GM12874 (cell line): ENCODE results near the gene RNF157.

Experiments
- TF ChIP-seq, protein P1 (sequence below): IDR thresholded peaks from 2 replicates; pipeline ENCODE4 v1.5.1; 2011; ENCODE audit warnings: low read depth, mild to moderate bottlenecking, control low read depth, low read length, moderate library complexity; ENCODE audit not compliant: insufficient read depth

Gene RNF157

DNA sequence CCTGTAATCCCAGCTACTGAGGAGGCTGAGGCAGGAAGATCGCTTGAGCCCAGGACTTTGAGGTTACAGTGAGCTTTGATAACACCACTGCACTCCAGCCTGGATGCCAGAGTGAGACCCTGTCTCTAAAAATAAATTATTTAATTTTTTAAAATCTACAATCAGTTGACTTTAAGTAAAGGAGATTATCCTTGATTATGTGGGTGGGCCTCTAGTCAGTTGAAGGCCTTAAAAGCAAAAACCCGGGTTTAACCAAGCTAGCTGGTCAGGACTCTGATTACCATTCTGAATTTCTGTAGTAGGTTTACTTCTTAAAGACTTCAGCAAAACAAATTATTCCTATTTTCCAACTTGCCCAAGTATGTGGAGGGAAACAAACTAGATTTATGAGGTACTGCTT is 4.4 kb downstream of the RNF157 start:
- TF ChIP-seq, protein P1, sequence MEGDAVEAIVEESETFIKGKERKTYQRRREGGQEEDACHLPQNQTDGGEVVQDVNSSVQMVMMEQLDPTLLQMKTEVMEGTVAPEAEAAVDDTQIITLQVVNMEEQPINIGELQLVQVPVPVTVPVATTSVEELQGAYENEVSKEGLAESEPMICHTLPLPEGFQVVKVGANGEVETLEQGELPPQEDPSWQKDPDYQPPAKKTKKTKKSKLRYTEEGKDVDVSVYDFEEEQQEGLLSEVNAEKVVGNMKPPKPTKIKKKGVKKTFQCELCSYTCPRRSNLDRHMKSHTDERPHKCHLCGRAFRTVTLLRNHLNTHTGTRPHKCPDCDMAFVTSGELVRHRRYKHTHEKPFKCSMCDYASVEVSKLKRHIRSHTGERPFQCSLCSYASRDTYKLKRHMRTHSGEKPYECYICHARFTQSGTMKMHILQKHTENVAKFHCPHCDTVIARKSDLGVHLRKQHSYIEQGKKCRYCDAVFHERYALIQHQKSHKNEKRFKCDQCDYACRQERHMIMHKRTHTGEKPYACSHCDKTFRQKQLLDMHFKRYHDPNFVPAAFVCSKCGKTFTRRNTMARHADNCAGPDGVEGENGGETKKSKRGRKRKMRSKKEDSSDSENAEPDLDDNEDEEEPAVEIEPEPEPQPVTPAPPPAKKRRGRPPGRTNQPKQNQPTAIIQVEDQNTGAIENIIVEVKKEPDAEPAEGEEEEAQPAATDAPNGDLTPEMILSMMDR = no peak

DNA sequence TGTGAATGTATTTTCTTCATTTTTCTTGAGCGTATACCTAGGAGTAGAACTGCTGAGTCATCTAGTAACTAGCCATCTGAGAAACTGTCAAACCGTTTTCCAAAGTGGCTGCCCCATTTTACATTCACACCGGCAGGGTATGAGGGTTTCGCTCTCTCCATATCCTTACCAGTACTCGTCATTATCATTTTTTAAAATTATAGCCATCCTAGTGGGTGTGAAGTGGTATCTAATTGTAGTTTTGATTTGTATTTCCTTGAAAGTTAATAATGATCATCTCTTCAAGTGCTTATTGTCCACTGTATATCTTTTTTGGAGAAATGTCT is 6.0 kb downstream of the RNF157 start:
- TF ChIP-seq, protein P1 = no peak

DNA sequence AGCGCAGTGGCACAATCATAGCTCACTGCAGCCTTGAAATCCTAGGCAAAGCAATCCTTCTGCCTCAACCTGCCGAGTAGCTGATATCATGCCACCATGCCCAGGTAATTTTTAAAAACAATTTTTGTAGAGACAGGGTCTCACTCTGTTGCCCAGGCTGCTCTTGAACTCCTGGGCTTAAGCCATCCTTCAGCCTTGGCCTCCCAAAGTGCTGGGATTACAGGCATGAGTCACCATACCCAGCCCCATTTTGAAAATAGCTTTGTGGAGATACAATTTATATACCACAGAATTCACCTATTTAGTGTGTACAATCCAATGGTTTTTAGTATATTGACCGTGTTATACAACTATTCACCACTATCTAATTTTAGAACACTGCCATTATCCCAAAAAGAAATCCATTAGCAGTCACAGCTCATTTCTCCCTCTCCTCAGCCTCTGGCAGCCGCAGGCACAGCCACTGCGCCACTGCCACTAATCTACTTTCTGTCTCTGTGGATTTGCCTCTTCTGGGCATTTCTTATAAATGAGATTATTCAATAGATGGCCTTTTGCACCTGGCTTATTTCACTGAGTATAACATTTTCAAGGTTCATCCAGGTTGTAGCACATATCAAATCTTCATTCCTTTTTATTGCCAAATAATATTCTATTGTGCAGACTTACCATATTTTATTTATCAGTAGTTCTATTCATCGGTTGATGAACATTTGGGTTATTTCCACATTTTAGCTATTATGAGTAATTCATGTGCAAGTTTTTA is 6.5 kb downstream of the RNF157 start:
- TF ChIP-seq, protein P1 = no peak

DNA sequence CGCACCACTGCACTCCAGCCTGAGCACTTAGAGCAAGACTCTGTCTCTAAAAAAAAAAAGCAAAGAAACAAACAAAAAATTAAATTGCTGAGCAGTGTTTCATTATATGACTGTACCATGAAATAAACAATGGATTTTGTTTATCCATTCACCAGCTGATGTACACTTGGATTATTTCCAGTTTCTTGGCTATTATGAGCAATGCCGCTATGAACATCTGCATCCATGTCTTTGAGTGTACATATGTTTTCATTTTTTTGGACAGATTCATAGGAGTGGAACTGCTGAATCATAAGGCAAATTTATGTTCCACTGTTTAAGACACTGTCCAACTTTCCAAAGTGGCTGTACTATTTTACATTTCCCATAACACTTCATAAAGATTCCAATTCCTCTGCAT is 8.0 kb downstream of the RNF157 start:
- TF ChIP-seq, protein P1 = no peak

DNA sequence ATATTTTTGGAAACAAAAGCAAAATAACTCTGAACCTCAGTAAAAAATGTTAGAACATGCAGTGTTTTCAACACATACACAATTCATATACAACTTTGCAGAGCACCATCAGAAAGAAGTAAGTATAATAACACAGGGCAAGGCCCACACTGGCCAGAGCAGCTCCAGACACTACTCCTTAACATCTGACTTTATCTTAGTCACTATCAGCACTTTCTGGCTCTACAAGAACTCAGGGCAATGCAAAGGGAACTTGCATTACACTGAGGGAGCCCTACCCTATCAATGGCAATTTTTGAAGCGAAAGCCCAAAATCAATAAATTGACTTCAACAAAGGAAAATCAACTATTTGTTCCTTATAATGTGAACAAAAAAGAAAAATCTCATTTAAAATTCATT is 16.5 kb downstream of the RNF157 start:
- TF ChIP-seq, protein P1 = no peak

DNA sequence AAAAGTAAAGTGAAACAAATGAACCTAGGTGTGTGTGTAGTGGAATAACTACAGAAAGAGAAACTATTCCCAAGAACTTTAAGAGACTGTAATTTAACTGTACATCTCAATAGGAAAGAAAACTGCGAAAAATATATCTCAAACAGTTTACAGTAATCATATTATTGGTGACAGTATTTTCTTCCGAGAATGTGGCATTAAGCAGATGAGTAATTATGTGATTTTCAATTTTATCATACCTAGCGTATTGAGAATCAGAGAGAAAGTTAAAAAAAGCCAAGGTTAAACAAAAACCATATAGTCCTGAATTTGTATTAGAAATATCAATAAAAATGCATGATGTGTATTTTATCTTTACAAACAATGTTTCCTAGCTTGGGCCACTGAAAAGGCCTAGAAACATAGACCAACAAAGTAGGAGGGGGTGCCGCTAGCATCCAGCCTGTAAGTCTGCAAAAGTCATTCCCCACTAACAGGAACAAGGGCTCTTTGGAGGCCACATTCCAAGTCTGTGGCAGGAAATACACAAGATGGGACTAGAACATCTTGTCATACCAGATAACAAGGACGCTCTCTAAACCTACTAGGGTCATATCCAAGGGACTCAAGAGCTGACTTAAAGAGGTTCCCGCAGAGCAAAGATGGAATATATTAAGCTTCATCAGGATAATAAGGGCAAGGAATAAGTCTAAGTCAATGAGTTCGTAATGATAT is 20.5 kb downstream of the RNF157 start:
- TF ChIP-seq, protein P1 = no peak

DNA sequence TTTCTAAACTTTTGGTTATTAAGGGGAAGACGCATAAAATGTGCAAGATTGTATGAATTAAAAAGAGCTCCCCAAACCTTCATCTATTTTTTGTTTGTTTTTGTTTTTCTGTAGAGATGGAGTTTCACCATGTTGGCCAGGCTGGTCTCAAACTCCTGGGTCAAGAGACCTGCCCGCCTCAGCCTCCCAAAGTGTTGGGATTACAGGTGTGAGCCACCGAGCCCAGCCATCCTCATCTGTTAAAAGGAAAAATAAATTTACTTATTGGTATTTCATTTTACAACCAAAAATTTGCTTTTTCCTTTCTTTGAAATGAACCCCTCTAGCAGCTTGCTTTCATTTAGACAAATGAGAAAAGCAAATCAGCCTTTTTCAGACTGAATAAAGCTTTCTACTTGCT is 23.2 kb downstream of the RNF157 start:
- TF ChIP-seq, protein P1 = no peak
